IPS-NIHi7 (cell line): ENCODE results near the gene ALDH4A1.
A peak's percentile ranks its signal among the peaks of the same experiment; 100 is the strongest.
"Not testable (repeated sequence)": the region's sequence is repeated elsewhere in the genome, so short reads cannot be mapped to it uniquely, and the experiment has no call there.

Source experiments
- DNase-seq: peaks from one replicate; pipeline ENCODE4 v3.0.0; 2012; ENCODE audit warnings: mixed read lengths; ENCODE audit errors: extremely low spot score

The ALDH4A1 gene

GRCh38 chr1:18879215-18879790, 23.1 kb downstream of the ALDH4A1 start:
- no peak for DNase-seq

DNA sequence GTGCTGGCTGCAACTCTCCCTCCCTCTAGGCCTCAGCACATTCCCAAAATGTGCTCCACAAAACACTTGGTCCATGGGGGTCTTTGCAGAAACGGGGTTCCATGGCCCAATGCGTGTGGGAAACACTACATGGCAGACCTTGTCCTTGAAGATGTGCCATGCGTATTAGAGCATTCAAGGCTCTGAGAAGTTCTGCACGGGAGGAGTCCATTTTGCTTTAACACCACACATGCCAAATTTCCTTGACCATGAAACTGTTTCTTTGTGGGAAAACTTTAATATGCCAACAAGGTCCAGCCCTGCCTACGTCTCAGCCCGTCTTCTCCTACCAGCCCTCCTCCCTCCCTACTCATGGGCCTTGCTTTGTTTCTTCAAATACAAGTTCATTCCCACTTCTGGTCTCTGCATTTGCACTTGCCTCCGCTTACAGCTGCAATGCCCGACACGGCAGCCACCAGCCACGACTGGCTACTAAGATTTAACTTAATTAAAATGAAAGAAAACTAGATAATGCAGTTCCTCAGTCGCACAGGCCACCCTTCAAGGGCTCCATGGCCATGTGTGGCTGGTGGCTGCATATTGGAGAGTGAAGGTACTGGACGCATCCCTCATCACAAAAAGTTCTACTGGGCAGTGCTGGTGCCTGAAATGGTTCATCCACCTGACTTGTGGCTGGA, 23.7 kb downstream of the ALDH4A1 start:
- no peak for DNase-seq

DNA sequence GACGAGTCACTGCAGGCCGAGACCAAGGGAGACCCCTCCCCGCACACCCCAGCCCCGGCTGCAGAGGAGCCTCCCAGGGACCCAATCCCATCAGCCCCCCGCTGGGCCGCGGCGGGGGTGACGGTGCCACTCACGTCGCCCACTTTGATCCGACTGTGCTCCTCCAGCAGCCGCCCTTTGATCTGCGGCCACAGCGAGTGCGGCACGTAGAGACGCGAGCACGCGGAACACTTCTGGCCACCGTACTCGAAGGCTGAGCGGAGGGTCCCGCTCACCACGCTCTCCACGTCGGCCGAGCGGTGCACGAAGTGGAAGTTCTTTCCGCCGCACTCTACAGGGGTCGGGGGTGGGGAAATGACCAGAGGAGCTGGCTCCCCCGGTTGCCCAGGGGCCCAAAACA, 25.1 kb downstream of the ALDH4A1 start:
- no peak for DNase-seq

- no peak for DNase-seq
Measured at GRCh38 chr1:18876210-18876609, 26.1 kb downstream of the ALDH4A1 start.

DNA sequence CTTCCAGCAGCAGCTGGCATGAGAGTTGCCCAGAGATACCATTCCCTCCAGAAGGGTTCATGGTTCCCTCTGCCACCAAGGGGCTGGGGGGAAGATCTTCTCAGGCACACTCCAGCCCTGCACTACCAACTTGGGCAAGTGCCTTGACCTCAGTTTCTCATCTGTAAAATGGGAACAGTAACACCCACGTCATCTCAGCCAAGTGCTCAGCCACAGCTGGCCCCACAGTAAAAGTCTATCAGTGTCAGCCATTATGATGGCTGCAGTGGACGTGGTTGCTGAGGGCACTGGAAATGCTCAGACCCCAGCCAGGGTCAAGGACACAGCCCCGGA, 26.6 kb downstream of the ALDH4A1 start:
- no peak for DNase-seq

GRCh38 chr1:18875107-18875795, 27.1 kb downstream of the ALDH4A1 start:
- DNase-seq = peak; percentile 97

DNA sequence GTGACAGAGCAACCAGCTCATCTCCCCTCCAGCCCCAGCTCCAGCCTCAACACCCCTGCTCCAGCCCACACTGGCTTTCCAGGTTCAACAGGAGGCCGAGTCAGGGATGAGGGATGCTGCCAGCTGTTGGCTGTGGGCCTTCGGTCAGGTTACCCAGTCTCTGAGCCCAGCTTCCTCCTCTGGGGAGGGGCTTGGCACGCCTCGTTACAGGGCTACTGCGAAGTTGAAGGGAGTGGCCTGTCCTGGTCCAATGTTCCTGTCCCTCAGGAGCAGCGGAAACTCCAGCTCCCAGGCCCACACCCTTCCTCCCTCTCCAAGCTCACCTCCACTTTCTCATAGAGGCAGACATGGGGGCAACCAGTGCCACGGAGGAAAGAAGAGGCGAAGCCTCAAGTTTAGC, 27.8 kb downstream of the ALDH4A1 start:
- DNase-seq = no peak

- no peak for DNase-seq
Measured at GRCh38 chr1:18874036-18874435, 28.3 kb downstream of the ALDH4A1 start.

- no peak for DNase-seq
Measured at GRCh38 chr1:18872071-18872611, 30.2 kb downstream of the ALDH4A1 start.

DNA sequence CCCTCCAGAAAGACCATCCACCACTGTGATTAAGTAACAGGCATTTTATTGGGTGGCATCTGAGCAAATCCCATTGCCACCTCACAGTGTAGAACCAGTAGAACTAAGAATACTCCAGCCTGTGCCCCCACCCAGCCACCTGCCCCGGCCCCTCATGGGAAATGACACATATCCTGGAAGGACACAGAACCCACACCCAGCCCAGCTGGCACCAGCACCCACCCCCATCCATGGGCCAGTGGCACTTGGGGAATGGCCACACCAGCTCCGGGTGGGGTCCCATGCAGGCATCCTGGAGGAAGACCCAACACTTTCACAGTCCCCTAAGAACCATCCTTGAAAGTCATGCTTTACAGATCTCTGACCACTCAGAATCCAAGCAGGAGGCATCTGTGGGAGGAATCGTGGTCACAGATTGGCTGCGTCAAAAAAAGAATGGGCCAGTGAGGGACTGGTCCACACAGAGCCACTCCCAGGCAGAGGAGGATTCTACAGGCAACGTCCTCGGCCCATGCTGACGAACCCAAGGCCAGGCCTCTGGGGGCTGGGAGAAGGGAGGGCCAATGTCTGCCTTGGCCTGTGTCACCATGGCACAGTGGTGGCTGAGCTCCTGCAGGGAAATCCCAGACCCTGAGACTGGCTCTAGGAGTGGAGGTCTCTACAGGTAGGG, 30.8 kb downstream of the ALDH4A1 start:
- no peak for DNase-seq

DNA sequence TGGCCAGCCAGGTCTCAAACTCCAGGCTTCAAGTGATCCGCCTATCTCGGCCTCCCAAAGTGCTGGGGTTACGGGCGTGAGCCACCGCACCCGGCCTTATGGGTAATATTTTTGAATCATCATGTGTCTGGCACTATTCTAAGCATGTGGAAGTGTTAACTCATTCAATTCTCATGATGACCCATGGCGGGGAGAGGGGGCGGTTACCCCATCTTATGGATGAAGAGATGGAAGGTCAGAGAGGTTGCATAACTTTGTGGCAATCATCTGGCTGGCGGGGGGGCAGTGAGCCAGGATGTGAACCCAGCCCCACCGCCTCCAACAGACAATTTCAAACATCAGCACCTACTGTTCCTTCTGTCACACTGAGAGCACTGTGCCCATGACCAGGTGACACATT, 31.4 kb downstream of the ALDH4A1 start:
- no peak for DNase-seq

DNA sequence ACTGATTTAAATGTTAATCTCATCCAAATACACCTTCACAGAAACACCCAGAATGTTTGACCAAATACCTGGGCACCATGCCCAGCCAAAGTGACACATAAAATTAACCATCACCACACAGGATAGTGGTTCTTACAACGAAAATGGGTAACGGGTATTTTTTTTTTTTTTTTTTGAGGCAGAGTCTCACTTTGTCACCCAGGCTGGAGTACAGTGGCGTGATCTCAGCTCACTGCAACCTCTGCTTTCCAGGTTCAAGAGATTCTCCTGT, 31.8 kb downstream of the ALDH4A1 start:
- not testable (repeated sequence) for DNase-seq

DNA sequence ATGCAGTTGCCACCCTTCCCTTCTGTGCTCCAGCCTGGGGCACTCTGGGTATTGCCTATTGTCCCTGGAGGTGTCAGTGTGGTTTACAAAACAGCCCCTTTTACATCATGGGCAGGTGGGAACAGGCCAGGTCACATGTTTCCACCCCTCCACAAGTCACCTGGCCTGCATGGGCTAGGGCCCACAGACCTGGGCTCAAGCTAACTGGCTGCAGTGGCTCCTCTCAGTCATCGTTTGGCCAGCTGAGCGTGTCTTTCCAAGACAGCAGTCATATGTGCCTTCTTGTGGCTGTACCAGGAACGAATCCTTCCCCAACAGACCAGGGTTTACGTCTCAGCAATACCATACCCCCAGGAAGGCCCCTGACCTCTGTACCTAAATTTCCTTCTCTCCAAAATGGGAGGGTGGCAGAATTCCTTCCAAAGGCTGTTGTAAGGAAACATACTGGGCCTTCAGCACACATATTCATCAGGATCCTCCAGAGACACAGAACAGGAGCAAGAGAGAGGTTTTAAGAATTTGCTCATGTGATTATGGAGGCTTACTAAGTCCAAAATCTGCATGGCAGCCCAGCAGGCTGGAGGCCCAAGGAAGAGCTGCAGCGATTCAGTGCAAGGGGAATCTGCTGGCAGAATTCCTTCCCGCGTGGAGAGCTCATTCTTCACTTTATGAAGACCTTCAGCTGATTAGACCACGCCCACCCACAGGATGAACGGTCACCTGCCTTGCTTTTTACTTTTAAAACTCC, 32.3 kb downstream of the ALDH4A1 start:
- DNase-seq = no peak

DNA sequence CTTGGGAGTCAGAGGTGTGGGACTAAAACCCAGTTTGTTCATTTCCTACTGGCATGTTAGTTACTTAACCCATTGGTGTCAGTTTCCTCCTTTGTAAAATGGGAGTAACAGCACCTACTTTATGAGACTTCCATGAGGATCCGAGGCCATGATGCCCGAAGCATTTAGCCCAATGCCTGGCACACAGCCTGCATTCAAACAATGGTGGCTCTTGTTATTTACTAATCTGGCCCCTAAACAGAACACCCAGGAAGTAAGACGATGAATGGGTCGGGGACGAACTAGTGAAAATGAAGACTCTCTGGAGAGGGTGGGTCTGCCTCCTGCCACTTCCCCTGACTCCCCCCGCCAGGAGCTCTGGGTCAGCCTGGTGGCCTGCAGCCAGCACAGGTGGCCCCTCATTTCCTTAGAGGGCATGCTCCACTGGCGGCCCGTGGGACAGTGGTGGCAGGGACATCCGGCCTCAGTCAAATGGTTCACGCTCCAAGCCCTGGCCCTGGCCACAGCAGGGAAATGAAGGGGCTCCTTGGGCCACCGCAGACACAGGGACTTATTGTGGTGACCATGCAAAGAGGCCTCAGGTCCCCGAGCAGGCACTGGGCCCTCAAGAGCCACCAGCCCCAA, 33.4 kb downstream of the ALDH4A1 start:
- DNase-seq = no peak

- no peak for DNase-seq
Measured at GRCh38 chr1:18868354-18868753, 34.0 kb downstream of the ALDH4A1 start.

- DNase-seq = no peak
Measured at GRCh38 chr1:18866846-18867245, 35.5 kb downstream of the ALDH4A1 start.

GRCh38 chr1:18866314-18866713, 36.0 kb downstream of the ALDH4A1 start:
- no peak for DNase-seq

DNA sequence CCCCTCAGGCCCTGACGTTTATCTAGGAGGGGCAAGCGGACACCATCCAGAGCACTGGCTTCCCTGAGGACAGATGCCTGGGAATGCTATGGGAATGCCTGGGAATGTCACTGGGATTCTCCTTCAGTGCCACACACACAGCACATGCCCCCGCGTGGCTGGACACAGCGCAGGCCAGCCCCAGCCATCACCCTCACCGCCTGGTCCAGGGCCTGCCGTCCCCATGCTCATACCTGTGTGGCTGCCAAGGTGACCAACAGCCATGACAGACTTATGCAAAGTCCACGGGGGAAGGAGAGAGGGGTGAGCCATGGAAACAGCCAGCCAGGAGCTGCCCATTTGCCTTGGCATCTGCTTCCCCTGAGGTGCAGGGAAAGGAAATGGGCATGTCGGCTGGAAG, 37.2 kb downstream of the ALDH4A1 start:
- DNase-seq = no peak

DNA sequence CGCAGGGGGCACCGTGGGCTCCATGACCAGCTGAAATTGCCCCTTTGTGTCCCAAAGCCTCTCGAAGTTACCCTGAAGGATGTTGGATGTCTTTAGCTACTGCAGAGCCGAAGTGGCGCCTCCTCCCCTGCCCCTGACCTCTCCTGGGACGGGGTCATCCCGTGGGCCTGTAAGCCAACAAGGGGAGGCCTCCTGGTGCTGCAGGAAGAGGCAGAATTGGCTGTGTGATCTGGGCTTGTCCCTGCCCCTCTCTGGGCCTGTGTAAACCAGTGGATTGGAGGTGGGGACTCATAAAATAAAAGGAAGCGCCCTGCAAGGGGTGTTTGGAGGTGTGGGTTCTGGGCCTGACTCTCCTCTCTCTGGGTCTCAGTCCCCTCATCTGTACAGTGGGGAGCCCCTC, 40.8 kb downstream of the ALDH4A1 start:
- DNase-seq = no peak

DNA sequence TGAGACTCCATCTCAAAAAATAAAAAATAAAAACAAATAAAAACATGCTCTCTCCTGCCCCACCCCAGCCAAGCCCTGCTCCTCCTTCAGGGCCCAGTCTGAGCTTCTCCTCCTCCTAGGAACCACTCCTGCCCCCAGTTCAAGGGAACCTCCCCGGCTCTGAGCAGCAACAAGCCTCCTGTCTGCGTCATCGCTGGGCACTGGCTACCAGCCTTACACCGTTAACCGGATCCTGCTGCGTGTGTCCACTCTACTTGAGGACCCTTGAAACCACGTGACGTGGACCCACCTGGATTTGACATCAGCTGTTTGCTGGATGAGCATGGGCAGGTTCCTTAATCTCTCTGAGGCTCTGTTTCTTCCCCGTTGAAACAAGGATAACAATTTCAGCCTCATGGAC, 41.3 kb downstream of the ALDH4A1 start:
- no peak for DNase-seq

GRCh38 chr1:18859560-18859959, 42.8 kb downstream of the ALDH4A1 start, which contains the start of gene TAS1R2:
Gene TAS1R2 (minus strand): TSS chr1:18859660. CDS start chr1:18859660, 0 bp downstream.
- DNase-seq = no peak
